ENCODE data around the gene EFHC1.

DNA sequence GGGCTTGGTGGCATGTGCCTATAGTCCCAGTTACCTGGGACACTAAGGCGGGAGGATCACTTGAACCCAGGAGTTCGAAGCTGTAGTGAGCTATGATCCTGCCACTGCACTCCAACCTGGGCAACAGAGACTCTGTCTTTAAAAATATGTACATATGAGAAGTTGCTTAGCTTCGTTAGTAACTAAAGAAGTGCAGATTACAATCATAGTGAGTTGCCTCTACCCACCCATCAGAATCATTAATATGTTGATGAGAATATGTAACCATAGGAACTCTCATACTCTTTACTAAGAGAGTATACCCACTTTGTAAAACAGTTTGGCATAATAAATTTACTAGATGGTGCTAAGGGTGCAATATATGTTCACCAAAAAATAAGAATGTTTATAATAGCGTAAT, 54.0 kb downstream of the EFHC1 start:
- TF ChIP-seq, protein P1, sequence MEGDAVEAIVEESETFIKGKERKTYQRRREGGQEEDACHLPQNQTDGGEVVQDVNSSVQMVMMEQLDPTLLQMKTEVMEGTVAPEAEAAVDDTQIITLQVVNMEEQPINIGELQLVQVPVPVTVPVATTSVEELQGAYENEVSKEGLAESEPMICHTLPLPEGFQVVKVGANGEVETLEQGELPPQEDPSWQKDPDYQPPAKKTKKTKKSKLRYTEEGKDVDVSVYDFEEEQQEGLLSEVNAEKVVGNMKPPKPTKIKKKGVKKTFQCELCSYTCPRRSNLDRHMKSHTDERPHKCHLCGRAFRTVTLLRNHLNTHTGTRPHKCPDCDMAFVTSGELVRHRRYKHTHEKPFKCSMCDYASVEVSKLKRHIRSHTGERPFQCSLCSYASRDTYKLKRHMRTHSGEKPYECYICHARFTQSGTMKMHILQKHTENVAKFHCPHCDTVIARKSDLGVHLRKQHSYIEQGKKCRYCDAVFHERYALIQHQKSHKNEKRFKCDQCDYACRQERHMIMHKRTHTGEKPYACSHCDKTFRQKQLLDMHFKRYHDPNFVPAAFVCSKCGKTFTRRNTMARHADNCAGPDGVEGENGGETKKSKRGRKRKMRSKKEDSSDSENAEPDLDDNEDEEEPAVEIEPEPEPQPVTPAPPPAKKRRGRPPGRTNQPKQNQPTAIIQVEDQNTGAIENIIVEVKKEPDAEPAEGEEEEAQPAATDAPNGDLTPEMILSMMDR (conservative IDR thresholded peaks at IDR 0.05), result no peak
- TF ChIP-seq ZFX (IDR thresholded peaks at IDR 0.05), result no peak
